Measurements from ENCODE around the gene SYT12. TPM values are rescaled to one million over a fixed set of nuclear protein-coding genes. Genes with fewer than 3 reads are reported as not detected.

Gene SYT12
- total and polyA plus RNA-seq, 2 of the 8 experiments (the other 6 are each of a cell fraction or from before 2014, with no cell fraction given), result 1.4 to 3.3 TPM

GRCh38 chr11:67010296-67010905 is 12.5 kb upstream of the SYT12 start:
- Histone ChIP-seq H3K4me3 (ENCODE audit: extremely low read depth in 1 of 4, insufficient read depth in 2 of 4, low read depth in 3 of 4, low read length in 4 of 4) (no peak overlapping the region), H3K18ac (ENCODE audit: extremely low read depth, low read length) (no peak overlapping the region), H3K79me2 (ENCODE audit: control insufficient read depth in 1 of 2, insufficient read depth in 2 of 2, low read length in 2 of 2) (no peaks in the 10 kb centered on the region), H4K8ac (ENCODE audit: extremely low read depth, insufficient read depth, low read length) (no peak overlapping the region), H3K27me3 (replicated peaks in 1 of 4; ENCODE audit: control insufficient read depth in 3 of 4, extremely low read depth in 1 of 4, insufficient read depth in 3 of 4, low read length in 3 of 4) (no peaks in the 10 kb centered on the region), H3K9ac (replicated peaks in 1 of 4; ENCODE audit: extremely low read depth in 1 of 4, low read depth in 3 of 4, low read length in 3 of 4) (no peak overlapping the region), H3K79me1 (ENCODE audit: low read depth, low read length) (no peaks in the 10 kb centered on the region), H3K14ac (ENCODE audit: insufficient read length) (no peak overlapping the region), H2BK15ac (ENCODE audit: low read length) (no peak overlapping the region), H3K56ac (replicated peaks; ENCODE audit: insufficient read length, low read depth, low read length) (no peak overlapping the region), H2AK5ac (ENCODE audit: low read depth, low read length) (no peak overlapping the region), H2AFZ (ENCODE audit: low read length) (no peak overlapping the region), H3K4ac (replicated peaks; ENCODE audit: insufficient read length, low read depth, low read length) (no peak overlapping the region), H4K5ac (ENCODE audit: insufficient read length, low read depth, low read length) (no peak overlapping the region), H4K91ac (replicated peaks; ENCODE audit: insufficient read length, low read length) (no peak overlapping the region), H3K4me1 (replicated peaks in 1 of 4; ENCODE audit: control insufficient read depth in 3 of 4, insufficient read depth in 4 of 4, low read length in 3 of 4) (peaks cover 0 to 9% (median 5%) of the 10 kb centered on the region in 4 experiments; a peak in 6 of 7 replicates), H4K20me1 (replicated peaks in 1 of 2; ENCODE audit: control insufficient read depth in 1 of 2, insufficient read depth in 2 of 2, low read length in 2 of 2) (no peaks in the 10 kb centered on the region), H3K27ac (ENCODE audit: low read depth, low read length) (no peak overlapping the region), H3K4me2 (ENCODE audit: insufficient read depth in 1 of 2, low read depth in 2 of 2, low read length in 2 of 2) (no peak overlapping the region), H2BK120ac (replicated peaks; ENCODE audit: low read depth, low read length) (no peak overlapping the region), H3K23ac (ENCODE audit: insufficient read length) (no peak overlapping the region), H2BK12ac (ENCODE audit: low read depth, low read length) (no peak overlapping the region), H3K36me3 (ENCODE audit: control insufficient read depth in 2 of 4, insufficient read depth in 4 of 4, low read length in 3 of 4) (no peaks in the 10 kb centered on the region), H2BK20ac (ENCODE audit: low read length) (no peak overlapping the region), H2BK5ac (ENCODE audit: low read depth, low read length) (no peak overlapping the region), H3K9me3 (ENCODE audit: insufficient read depth in 2 of 2, low read depth in 1 of 2, low read length in 1 of 2) (no peaks in the 10 kb centered on the region), H3K23me2 (ENCODE audit: low read depth, low read length) (no peaks in the 10 kb centered on the region)
- 85% methylated on average over 7 of the region's 7 CpGs; no CpG with 5 or more reads in 1 of the 2 experiments for WGBS, 2 experiments (ENCODE audit: extremely low coverage in 1 of 2, insufficient coverage in 1 of 2, insufficient read length in 1 of 2, insufficient replicate concordance in 2 of 2, low coverage in 1 of 2, low lambda C conversion rate in 2 of 2, missing lambda C conversion rate in 1 of 2)
- FAIRE-seq (no peak), DNase-seq (ENCODE audit: low read depth in 1 of 2, low spot score in 2 of 2) (no peak)
- CTCF ChIA-PET (ENCODE audit: partially characterized antibody), result interaction anchor here (0.9 to 1.8 kb wide), 5 partner anchors 9 to 158 kb away, joined by 3 to 5 read pairs (median 3); no protein-coding TSS in a partner anchor
- POLR2A ChIA-PET (ENCODE audit: partially characterized antibody), result no interaction called here
- TF ChIP-seq CHD1 (IDR thresholded peaks at IDR 0.05; ENCODE audit: low read depth, low read length) (no peak), POLR2A (IDR thresholded peaks at IDR 0.05; ENCODE audit: control extremely low read depth in 1 of 2, low read depth in 2 of 2, low read length in 2 of 2) (no peak), JUND (IDR thresholded peaks at IDR 0.05; ENCODE audit: low read length) (no peak), CREB1 (IDR thresholded peaks at IDR 0.05) (no peak), CBX8 (IDR thresholded peaks at IDR 0.05; ENCODE audit: borderline replicate concordance, low read depth, low read length) (no peak), BCL11A (IDR thresholded peaks at IDR 0.05; ENCODE audit: low read depth in 2 of 2, low read length in 2 of 2) (no peak), SIN3A (conservative IDR thresholded peaks at IDR 0.05 in 1 of 2, IDR thresholded peaks at IDR 0.05 in 1 of 2; ENCODE audit: low read depth in 1 of 2, low read length in 2 of 2) (no peak), HDAC6 (IDR thresholded peaks at IDR 0.05; ENCODE audit: low read depth, low read length) (no peak), SP4 (IDR thresholded peaks at IDR 0.05; ENCODE audit: low read length) (no peak), ATF2 (IDR thresholded peaks at IDR 0.05; ENCODE audit: low read length) (no peak), CBX5 (IDR thresholded peaks at IDR 0.05; ENCODE audit: low read depth, low read length) (no peak), RAD21 (IDR thresholded peaks at IDR 0.05 in 1 of 2, conservative IDR thresholded peaks at IDR 0.05 in 1 of 2; ENCODE audit: low read depth in 2 of 2, low read length in 2 of 2) (no peak)
